Calu3 (cell line): ENCODE measurements around the gene RIC8B. TPM values are rescaled to one million over a fixed set of nuclear protein-coding genes. Genes with fewer than 3 reads are reported as not detected.

ENCODE experiments used
- BruUV-seq: library from RNA; stranded (reverse); fragments of 400-500 nt; replicated peaks from 2 replicates; lab custom pipeline; 2021; lab: Mats Ljungman, UMichigan
- CTCF ChIA-PET: fragments of 300-600 bp; sonication (Branson Sonifier 250); formaldehyde crosslinking; loops from one replicate; lab custom pipeline; 2022; ENCODE audit warnings: antibody characterized with exemption; lab: Charles Lee
- DNase-seq: peaks from one replicate; pipeline ENCODE4 v3.0.0; 2022
- H3K27ac Mint-ChIP-seq: one replicate; pipeline ENCODE4 v1.8.0; 2022; ENCODE audit warnings: mixed read lengths; ENCODE audit not compliant: unreplicated experiment
- H3K27me3 Mint-ChIP-seq: one replicate; pipeline ENCODE4 v1.8.0; 2022; ENCODE audit warnings: mixed read lengths; ENCODE audit not compliant: unreplicated experiment
- H3K36me3 Mint-ChIP-seq: one replicate; pipeline ENCODE4 v1.8.0; 2022; ENCODE audit warnings: mild to moderate bottlenecking, moderate library complexity, mixed read lengths; ENCODE audit not compliant: insufficient read depth, unreplicated experiment
- H3K4me1 Mint-ChIP-seq: one replicate; pipeline ENCODE4 v1.8.0; 2022; ENCODE audit warnings: mild to moderate bottlenecking, low read depth, mixed read lengths; ENCODE audit not compliant: unreplicated experiment
- H3K4me3 Mint-ChIP-seq: one replicate; pipeline ENCODE4 v1.8.0; 2022; ENCODE audit warnings: mild to moderate bottlenecking, low read depth, moderate library complexity, mixed read lengths; ENCODE audit not compliant: unreplicated experiment
- H3K9me3 Mint-ChIP-seq: one replicate; pipeline ENCODE4 v1.8.0; 2022; ENCODE audit warnings: low read depth, mixed read lengths; ENCODE audit not compliant: unreplicated experiment
- intact Hi-C: fragments of 100-400 bp; cut with micrococcal nuclease; formaldehyde crosslinking; loops from one replicate; pipeline ENCODE4 v1.10.0; 2022; ENCODE audit not compliant: unreplicated experiment
- total RNA-seq: library from RNA; stranded (reverse); gene quantifications from 2 replicates; pipeline ENCODE4 v1.2.3, GENCODE V29; 2022
- TF ChIP-seq, protein P1 (sequence below): fragments of 200-600 bp; IDR thresholded peaks from one replicate; pipeline ENCODE4 v1.8.0; 2022; ENCODE audit warnings: antibody characterized with exemption; ENCODE audit not compliant: unreplicated experiment

The RIC8B gene
- total RNA-seq, 1 experiment from 2014 or later: 28.5 TPM

DNA sequence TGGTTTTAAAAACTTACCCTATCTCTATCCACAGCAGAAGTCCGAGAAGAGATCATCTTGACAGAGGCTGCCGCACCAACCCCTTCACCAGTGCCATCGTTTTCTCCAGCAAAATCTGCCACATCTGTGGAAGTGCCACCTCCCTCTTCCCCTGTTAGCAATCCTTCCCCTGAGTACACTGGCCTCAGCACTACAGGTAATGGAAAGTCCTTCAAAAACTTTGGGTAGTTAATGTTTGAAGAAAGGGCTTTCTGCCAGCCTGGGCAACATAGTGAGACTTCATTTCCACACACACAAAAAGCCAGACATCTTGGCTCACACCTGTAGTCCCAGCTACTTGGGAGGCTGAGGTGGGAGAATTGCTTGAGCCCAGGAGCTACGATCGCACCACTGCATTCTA lies 41.6 kb upstream of the RIC8B start:
- TF ChIP-seq, protein P1, sequence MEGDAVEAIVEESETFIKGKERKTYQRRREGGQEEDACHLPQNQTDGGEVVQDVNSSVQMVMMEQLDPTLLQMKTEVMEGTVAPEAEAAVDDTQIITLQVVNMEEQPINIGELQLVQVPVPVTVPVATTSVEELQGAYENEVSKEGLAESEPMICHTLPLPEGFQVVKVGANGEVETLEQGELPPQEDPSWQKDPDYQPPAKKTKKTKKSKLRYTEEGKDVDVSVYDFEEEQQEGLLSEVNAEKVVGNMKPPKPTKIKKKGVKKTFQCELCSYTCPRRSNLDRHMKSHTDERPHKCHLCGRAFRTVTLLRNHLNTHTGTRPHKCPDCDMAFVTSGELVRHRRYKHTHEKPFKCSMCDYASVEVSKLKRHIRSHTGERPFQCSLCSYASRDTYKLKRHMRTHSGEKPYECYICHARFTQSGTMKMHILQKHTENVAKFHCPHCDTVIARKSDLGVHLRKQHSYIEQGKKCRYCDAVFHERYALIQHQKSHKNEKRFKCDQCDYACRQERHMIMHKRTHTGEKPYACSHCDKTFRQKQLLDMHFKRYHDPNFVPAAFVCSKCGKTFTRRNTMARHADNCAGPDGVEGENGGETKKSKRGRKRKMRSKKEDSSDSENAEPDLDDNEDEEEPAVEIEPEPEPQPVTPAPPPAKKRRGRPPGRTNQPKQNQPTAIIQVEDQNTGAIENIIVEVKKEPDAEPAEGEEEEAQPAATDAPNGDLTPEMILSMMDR: no peak
- Mint-ChIP-seq H3K27me3 (no peaks in the 10 kb centered on the region), H3K27ac (no peak overlapping the region), H3K9me3 (no peaks in the 10 kb centered on the region), H3K36me3 (no peaks in the 10 kb centered on the region), H3K4me1 (no peaks in the 10 kb centered on the region), H3K4me3 (no peak overlapping the region)
- BruUV-seq: no TSS peak
- DNase-seq: no peak
- CTCF ChIA-PET: no interaction called here
- intact Hi-C loops: no loop called here

DNA sequence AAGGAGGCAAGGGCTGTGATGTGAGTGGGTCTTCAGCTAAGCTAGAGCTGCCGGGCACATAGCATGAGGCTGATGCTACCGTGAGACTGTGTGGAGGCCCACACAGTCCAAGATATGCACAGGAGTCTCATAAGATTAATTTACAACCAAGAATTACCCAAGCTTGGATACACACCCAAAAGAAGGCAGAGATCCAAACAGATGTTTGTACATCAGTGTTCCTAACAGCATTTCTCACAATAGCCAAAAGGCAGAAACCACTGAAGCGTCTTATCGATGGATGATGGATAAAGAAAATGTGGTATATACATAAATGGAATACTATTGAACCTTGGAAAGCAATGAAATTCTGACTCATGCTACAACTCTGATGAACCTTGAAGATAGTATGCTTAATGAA lies 40.8 kb upstream of the RIC8B start:
- Mint-ChIP-seq H3K9me3 (no peaks in the 10 kb centered on the region), H3K4me3 (no peak overlapping the region), H3K4me1 (no peaks in the 10 kb centered on the region), H3K36me3 (no peaks in the 10 kb centered on the region), H3K27me3 (no peaks in the 10 kb centered on the region), H3K27ac (no peak overlapping the region)
- CTCF ChIA-PET: no interaction called here
- no TSS peak for BruUV-seq
- no peak for DNase-seq
- intact Hi-C loops: no loop called here
- TF ChIP-seq, protein P1: no peak

DNA sequence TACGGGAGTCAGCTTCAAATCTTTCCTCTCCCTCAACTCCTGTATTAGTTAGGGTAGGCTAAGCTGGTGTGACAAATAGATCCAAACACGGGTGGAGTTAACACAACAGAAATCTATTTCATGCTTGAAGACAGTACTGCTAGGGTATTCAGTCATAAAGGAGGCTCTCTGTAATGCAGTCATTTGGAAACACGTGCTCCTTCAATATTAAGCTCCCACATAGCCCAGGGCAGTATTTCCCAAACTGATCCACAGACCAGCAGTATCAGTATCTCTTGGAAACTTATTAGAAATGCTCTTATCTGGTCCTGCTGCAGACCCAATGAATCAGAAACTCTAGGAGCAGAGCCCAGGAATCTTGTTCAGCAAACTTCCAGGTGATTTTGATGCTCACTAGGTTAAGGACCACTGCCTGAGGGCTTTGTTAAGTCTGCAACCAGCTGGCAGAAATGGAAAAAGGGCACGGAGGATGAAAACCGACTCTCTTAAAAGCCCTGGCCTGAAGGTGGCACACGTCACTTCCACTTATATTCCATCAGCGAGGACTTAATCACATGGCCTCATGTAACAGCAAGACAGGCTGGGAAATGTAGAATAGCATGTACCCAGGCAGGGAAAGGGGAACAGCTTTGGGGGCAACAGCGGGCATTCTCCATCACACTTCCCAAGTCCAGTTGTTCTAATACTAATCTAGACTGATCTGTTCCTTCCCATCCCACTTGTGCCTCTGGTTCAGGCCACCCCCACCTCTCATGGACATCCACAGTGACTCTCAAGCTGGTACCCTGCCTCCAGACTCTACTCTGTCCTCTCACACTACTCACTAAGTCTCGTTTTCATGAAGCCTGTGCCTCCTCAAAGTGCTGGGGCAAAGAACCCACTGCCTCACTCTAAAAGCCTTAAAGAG lies 38.2 kb upstream of the RIC8B start:
- Mint-ChIP-seq H3K27ac (no peak overlapping the region), H3K4me3 (no peak overlapping the region), H3K4me1 (peaks cover 18% of the 10 kb centered on the region), H3K9me3 (no peaks in the 10 kb centered on the region), H3K36me3 (no peaks in the 10 kb centered on the region), H3K27me3 (no peaks in the 10 kb centered on the region)
- no TSS peak for BruUV-seq
- CTCF ChIA-PET: interaction anchor here (0.6 to 1.6 kb wide), 4 partner anchors 14 to 154 kb away, joined by 3 to 7 read pairs (median 5); no protein-coding TSS in a partner anchor
- no peak for DNase-seq
- intact Hi-C loops: loop anchor here (5.0 kb wide), 1 partner anchor 106 kb away; no protein-coding TSS in a partner anchor
- TF ChIP-seq, protein P1: no peak

DNA sequence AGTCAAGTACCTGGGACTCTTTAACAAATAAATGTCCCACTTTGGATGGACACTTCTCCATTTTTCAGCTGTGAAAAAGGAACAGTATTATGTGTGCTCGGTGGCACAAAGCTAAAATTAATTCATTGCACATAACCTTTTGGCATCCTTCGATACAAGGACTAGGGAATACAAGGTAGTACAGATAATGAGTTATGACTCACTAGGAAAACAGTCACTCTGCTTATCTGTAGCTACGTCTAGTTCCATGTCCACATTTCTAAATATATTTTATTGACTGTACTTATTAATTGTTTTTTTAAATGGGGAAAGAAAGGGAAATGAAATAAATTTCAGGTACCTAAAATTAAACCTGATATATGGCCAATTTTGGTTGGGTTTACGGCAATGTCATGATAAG lies 35.2 kb upstream of the RIC8B start:
- intact Hi-C loops: loop anchor here (5.0 kb wide), 1 partner anchor 103 kb away; no protein-coding TSS in a partner anchor
- TF ChIP-seq, protein P1: no peak
- Mint-ChIP-seq H3K36me3 (no peaks in the 10 kb centered on the region), H3K27ac (no peak overlapping the region), H3K4me3 (no peak overlapping the region), H3K27me3 (no peaks in the 10 kb centered on the region), H3K4me1 (peaks cover 18% of the 10 kb centered on the region), H3K9me3 (no peaks in the 10 kb centered on the region)
- DNase-seq: no peak
- CTCF ChIA-PET: interaction anchor here (0.9 to 1.1 kb wide), 2 partner anchors 50 to 1150 kb away, joined by 3 read pairs; no protein-coding TSS in a partner anchor
- BruUV-seq: no TSS peak
